ENCODE data around the gene LIMK2. TPM values are rescaled to one million over a fixed set of nuclear protein-coding genes. Genes with fewer than 3 reads are reported as not detected.
"Not testable (repeated sequence)": the region's sequence is repeated elsewhere in the genome, so short reads cannot be mapped to it uniquely, and the experiment has no call there.

LIMK2 gene
- total RNA-seq, 2 donors from 2014 or later = 24.6 to 26.8 TPM

DNA sequence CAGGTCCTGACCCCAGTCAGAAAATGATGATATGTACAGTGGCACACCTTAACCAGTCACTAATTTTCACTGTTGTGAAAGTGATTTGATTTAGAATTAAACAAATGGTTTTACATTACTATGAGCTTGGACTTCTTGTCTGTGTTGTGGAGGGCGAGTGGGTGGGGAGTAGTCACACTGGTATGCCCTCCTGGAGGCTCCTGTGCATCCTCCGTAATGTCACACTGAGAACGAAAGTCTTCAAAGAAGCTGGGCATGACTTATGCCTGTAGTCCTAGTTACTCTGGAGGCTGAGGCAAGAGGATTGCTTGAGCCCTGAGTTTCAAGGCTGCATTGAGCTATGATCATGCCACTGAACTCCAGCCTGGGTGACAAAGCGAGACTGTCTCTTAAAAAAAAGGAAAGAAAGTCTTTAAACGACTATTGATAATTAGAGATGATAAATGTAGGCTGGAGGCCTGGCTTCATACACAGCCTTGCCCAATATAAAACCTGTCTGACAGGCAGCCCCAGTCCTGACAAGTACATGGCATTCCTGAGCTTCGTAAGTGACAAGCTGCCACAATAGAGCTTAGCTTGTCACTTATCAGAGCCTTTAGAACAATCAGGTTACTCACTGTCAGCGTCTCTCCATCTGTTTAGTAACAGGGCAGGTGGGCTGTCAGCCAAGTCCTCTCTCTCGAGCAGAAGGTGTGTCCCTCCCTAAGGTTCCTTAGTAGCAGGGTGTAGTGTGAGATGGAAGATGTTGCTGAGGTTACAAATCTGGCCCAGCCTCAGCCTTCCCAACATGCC is 5.0 kb upstream of the LIMK2 start:
- DNase-seq (ENCODE audit: low spot score) = no peak
- intact Hi-C loops (cut with DNase I) = no loop called here

GRCh38 chr22:31210556-31211421 is 1.3 kb upstream of the LIMK2 start:
- no peak for DNase-seq (ENCODE audit: low spot score)
- intact Hi-C loops (cut with DNase I) = loop anchor here in 1 of 2 donors (5.0 kb wide), 1 partner anchor 62 kb away; no protein-coding TSS in a partner anchor

GRCh38 chr22:31211482-31211861 is 626 bp upstream of the LIMK2 start:
- intact Hi-C loops (cut with DNase I) = loop anchor here in 1 of 2 donors (5.0 kb wide), 1 partner anchor 61 kb away; no protein-coding TSS in a partner anchor

DNA sequence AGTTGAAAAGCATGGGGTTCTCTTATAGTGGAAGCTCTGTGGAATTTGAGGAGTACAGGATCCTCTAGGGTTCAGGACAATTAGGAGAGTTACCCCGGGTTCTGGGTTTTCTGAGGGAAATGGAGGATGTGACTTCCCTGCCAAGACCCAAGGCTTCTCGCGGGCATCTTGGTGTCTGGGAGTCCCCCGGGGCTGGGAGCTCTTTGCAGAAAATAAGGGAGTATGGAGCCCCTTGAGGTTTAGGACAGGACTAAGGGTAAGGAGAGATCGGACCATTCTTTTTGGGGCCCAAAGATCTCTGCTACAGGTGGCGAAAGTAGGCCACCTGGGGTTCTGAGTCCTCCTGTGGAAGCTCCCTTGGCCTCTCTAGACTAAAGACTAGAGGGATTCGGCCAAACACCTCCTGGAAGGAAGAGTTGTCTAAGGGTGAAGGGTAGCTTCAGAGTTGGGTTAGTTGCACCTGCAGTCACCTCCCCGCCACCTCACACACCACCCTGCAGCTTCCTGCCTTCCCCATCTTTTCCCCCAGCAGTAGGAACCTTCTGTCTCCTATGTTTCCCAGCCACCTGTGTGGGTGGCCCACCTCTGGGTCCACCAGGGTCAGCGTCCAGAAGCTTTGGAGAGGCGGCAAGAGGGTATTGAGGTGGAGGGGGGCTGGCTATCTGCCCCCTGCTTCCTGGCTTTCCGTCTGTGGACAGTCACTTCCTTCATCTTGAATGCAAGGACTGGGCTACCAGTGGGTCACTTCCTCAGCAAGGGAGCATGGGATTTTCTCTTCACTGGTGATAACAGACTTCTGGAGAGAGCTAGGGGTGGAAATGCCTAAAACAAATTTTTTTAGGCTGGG is 908 bp downstream of the LIMK2 start:
- intact Hi-C loops (cut with DNase I) = loop anchor here in 1 of 2 donors (5.0 kb wide), 1 partner anchor 59 kb away; no protein-coding TSS in a partner anchor
- no peak for DNase-seq (ENCODE audit: low spot score)

More at GRCh38 chr22:31211482-31211861, 626 bp upstream of the LIMK2 start:
- DNase-seq (ENCODE audit: low spot score) = no peak

DNA sequence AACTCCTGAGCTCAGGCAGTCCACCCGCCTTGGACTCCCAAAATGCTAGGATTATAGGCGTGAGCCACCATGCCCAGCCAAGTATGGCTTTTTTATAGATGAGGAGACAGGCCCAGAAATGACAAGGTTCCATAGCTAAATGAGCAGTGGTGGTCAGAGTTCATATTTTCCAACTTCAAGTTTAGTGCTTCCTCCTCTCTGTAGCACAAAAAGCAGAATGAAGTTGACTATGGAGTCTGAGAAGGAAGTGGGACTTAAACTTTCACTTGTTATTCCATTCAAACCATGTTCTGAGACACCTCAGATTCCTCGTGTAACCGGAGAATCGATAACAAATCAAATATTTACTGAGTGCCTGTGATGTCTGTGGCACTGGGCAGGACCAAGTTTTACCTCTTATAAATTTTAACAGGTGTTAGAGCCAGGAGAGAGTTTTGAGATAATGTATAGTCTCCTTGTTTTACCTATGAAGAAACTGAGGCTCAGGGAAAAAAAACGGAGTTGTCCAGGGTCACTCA is 3.0 kb downstream of the LIMK2 start:
- no peak for DNase-seq (ENCODE audit: low spot score)
- intact Hi-C loops (cut with DNase I) = no loop called here

DNA sequence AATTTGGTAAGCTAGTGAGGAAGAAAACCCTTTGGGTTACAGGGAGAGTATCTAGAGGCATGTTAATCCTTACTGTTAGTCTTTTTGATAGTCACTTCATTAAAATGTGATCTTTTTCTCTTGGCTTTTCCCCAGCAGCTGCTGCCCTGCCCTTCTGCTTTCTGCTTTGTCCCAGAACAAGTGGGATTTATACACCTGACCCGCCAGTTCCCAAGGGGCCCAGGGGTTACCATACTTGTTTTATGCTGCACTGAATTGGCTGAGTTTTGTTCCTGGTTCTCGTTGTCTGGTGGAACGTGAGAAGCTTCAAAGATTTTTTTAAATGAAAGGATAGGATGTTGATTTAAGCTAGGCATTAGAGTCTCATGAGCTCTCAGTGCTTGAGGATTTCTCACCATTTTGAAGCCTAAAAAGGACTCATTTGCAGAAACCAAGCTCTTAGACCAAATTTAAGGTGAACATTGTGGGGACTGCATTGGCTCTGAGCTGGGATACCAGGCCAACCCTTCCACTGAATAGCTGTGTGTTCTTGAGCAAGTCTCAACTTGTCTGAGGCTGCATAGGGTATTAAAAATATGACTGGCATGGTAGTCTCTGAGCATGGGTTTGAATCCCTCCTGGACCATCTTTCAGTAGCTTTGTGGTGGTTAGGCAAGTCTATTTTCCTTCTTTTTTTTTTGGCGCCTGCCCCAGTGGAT is 6.6 kb downstream of the LIMK2 start:
- intact Hi-C loops (cut with DNase I) = no loop called here
- no peak for DNase-seq (ENCODE audit: low spot score)

- DNase-seq (ENCODE audit: low spot score) = no peak
- intact Hi-C loops (cut with DNase I) = no loop called here
Observed at GRCh38 chr22:31221084-31221483, 9.0 kb downstream of the LIMK2 start.

DNA sequence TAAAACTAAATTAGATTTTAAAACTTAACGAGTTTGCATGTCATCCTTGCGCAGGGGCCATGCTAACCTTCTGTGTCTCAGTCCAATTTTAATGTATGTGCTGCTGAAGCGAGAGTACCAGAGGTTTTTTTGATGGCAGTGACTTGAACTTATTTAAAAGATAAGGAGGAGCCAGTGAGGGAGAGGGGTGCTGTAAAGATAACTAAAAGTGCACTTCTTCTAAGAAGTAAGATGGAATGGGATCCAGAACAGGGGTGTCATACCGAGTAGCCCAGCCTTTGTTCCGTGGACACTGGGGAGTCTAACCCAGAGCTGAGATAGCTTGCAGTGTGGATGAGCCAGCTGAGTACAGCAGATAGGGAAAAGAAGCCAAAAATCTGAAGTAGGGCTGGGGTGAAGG is 10.6 kb downstream of the LIMK2 start:
- DNase-seq (ENCODE audit: low spot score) = no peak
- intact Hi-C loops (cut with DNase I) = no loop called here

DNA sequence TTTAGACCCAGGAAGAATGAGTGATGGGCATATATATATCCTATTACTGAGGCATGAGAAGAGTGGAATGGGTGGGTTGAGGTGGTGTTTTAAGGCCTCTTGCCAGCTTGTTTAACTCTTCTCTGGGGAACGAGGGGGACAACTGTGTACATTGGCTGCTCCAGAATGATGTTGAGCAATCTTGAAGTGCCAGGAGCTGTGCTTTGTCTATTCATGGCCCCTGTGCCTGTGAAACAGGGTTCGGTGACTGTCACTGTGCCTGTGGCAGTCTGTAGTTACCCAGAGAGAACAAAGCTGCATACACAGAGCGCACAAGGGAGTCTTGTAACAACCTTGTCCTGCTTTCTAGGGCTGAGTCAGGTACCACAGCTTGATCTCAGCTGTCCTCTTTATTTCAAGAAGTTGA is 11.7 kb downstream of the LIMK2 start:
- intact Hi-C loops (cut with DNase I) = no loop called here
- DNase-seq (ENCODE audit: low spot score) = no peak

DNA sequence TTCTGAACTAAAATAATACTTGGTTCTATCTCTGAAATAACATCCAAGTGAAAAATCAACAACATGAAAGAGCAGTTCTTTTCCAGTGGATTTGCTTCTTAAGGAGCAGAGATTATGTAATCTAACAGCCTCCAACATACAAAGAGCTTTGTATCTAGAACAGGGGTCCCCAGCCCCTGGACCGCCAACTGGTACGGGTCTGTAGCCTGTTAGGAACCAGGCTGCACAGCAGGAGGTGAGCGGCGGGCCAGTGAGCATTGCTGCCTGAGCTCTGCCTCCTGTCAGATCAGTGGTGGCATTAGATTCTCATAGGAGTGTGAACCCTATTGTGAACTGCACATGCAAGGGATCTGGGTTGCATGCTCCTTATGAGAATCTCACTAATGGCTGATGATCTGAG is 12.6 kb downstream of the LIMK2 start:
- intact Hi-C loops (cut with DNase I); DNase-seq (ENCODE audit: low spot score): not testable (repeated sequence)

DNA sequence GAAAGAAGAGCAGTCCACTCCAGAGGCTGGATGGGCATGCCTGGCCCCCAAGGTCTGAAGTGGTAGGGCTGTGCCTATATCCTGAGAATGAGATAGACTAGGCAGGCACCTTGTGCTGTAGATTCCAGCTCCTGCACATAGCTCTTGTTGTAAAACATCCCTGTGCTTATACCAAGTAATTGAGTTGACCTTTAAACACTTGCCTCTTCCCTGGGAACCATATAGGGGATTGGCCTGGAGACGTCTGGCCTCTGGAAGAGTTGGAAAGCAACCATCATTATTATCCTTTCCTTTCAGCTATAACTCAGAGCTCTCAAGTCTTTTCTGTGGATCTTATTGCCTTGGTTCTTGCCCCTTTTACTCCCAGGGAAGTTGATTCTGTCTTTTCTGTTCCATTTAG is 15.1 kb downstream of the LIMK2 start:
- intact Hi-C loops (cut with DNase I) = no loop called here
- no peak for DNase-seq (ENCODE audit: low spot score)

DNA sequence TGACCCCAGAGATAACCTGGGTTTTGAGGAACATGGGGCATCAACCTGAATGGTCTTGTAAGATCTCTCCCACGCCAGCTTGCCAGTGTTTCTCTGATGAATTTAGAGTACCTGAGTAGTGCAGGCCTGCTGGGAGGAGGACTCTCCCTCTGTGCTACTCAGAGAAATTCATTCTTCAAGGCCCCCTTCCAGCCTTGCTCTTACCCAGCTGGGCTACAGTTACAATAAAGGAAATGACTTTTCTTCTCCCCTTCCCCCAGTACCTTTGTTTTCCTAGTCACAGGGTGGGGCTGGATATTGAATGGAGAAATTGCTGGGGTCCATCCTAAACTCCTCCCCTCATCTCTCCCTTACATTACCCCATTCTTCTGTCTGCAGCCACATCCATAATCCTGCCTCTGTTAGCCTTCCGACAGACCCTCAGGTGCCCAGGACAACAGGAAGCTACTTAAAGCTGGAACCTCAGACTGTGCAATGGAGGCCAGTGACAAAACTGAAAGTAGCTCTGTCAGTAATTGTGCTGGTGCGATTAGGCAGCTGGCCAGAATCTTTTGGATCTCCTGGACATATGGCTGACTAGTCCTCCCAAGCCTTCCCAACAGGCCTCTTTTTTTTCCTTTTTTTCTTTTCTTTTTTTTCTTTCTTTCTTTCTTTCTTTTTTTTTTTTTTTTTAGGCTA is 17.4 kb downstream of the LIMK2 start:
- intact Hi-C loops (cut with DNase I) = no loop called here
- DNase-seq (ENCODE audit: low spot score) = no peak

DNA sequence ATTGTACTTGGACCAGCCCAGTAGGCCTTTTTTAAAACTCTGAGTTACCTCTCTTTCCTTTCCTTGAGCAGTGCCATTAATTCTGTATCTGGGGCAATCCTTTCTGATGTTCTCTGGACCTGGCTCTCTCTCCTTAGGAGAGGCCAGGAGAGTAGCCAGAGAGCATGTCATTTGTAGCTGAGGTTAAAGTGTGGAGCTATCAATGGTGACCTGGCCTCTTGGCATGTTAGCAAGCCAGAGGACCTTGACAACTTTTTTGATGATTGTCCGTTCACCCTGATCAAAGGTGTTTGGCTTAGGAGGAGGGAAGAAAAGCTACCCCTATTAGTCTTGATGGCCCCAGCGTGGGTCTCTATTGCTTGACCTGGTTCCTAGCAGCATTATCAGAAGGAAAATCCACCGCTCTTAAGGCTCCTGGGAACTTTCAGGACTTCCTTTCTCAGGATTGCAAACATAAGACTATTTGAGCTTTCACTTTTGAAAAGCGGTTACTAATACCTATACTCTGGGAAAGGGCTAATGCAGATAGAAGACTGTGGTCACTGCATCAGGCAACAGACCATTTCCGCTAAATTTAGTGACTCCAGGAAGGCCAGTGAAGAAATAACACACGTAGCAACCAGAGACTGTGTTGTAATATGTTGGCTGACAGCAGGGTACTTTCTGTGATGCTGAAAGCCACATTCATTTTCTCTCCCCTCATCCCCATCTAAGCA is 18.2 kb downstream of the LIMK2 start:
- intact Hi-C loops (cut with DNase I) = no loop called here
- no peak for DNase-seq (ENCODE audit: low spot score)

- intact Hi-C loops (cut with DNase I) = no loop called here
- DNase-seq (ENCODE audit: low spot score) = no peak
Observed at GRCh38 chr22:31230871-31231621, 18.9 kb downstream of the LIMK2 start.

DNA sequence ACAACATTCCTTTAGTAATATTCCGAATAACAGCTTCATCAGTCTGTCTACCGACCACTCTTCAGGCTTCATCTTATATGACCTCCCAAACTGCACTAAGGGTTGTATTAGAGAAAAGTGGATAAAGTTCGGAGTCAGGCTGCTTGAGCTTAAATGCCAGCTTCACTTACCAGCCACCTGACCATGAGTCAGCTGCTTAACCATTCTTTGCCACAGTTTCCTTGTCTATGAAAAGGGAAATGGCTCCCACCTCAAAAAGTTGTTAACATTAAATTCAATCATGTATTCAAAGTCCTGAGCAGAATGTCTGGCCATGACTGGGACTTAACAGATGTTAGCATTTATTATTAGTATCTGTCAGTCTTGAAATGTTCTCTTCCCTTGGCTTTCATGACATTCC is 20.9 kb downstream of the LIMK2 start:
- intact Hi-C loops (cut with DNase I) = no loop called here
- DNase-seq (ENCODE audit: low spot score) = no peak

GRCh38 chr22:31235081-31235480 is 23.0 kb downstream of the LIMK2 start:
- intact Hi-C loops (cut with DNase I) = no loop called here
- no peak for DNase-seq (ENCODE audit: low spot score)

DNA sequence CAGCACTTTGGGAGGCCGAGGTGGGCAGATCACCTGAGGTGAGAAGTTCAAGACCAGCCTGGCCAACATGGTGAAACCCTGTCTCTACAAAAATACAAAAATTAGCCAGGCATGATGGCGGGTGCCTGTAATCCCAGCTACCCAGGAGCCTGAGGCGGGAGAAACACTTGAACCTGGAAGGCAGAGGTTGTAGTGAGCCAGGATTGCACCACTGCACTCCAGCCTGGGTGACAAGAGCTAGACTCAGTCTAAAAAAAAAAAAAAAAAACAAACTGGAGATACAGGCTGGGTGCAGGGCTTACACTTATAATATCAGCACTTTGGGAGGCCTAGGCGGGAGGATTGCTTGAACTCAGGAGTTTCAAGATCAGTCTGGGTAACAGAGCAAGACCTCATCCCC is 23.9 kb downstream of the LIMK2 start:
- DNase-seq (ENCODE audit: low spot score); intact Hi-C loops (cut with DNase I): not testable (repeated sequence)

All from posterior vena cava (tissue), 2 donors.